Right lobe of liver (tissue), 6 donors: ENCODE results near the gene OR2M3. TPM values are rescaled to one million over a fixed set of nuclear protein-coding genes. Genes with fewer than 3 reads are reported as not detected.

Experiments
- ATAC-seq, 4 donors: fragments of 200-7000 bp; cut with Tn5 transposase; one replicate each; pipeline ENCODE4 v1.9.1; 2020; ENCODE audit warnings: mild to moderate bottlenecking in 4 of 4, moderate library complexity in 4 of 4
- DNase-seq, 3 donors: peaks; one replicate each; pipeline ENCODE4 v3.0.0-alpha.2; 2020
- H3K27ac ChIP-seq, 3 donors: fragments of 200-600 bp; one replicate each; pipeline ENCODE4 v1.8.0; 2022
- H3K27me3 ChIP-seq, 2 donors: fragments of 200-600 bp; one replicate each; pipeline ENCODE4 v1.8.0; 2022
- H3K36me3 ChIP-seq, 4 donors: fragments of 200-600 bp; sonication (generic) in 1 of 4; one replicate each; pipeline versions ENCODE4 v1.5.1 to v1.8.0; 2017 to 2022; ENCODE audit warnings: control low read depth in 1 of 4
- H3K4me1 ChIP-seq, 4 donors: fragments of 200-600 bp; sonication (generic) in 1 of 4; one replicate each; pipeline versions ENCODE4 v1.5.1 to v1.8.0; 2017 to 2022; ENCODE audit warnings: control low read depth in 1 of 4
- H3K4me3 ChIP-seq, 3 donors: fragments of 200-600 bp; one replicate each; pipeline ENCODE4 v1.8.0; 2022
- H3K9me3 ChIP-seq, 4 donors: fragments of 200-600 bp; sonication (generic) in 1 of 4; one replicate each; pipeline versions ENCODE4 v1.5.1 to v1.8.0; 2017 to 2022; ENCODE audit warnings: control low read depth in 1 of 4
- POLR2A ChIP-seq: fragments of 450-650 bp; IDR thresholded peaks from one replicate; pipeline ENCODE4 v1.6.1; 2017; ENCODE audit warnings: antibody characterized with exemption, mild to moderate bottlenecking
- WGBS: methylation state at CpG from one replicate; pipeline ENCODE4 v1.1.6; 2018; ENCODE audit warnings: low coverage, low lambda C conversion rate; ENCODE audit not compliant: insufficient coverage; ENCODE audit errors: missing lambda C conversion rate; 5-methylcytosine and 5-hydroxymethylcytosine counted together
- intact Hi-C, 2 donors: fragments of 100-400 bp; cut with DNase I; formaldehyde crosslinking; loops; one replicate each; pipeline versions ENCODE4 v1.11.2 to v1.14.1; 2022
- long read RNA-seq: library from polyadenylated mRNA; unstranded; transcript quantifications from one replicate; pipeline ENCODE4 v2.0.0, GENCODE V29; 2019
- total RNA-seq, 6 experiments: library from RNA; depleted of rRNA in 2 of 6; stranded (reverse); fragments of >200 nt in 2 of 6; fragmentation: NEBNext Ultra II Directional in 3 of 6; extraction: Animal tissue kit (Norgen Biotek cat#: 25700) in 3 of 6; gene quantifications; one replicate each; pipeline versions ENCODE4 v1.1.0 to v1.2.4, GENCODE V29; 2016 to 2023
- TF ChIP-seq, protein P1 (sequence below), 4 donors: fragments of 200-600 bp in 3 of 4; fragments of 450-650 bp in 1 of 4; IDR thresholded peaks; one replicate each; pipeline versions ENCODE4 v1.5.1 to v1.8.0; 2016 to 2022; ENCODE audit warnings: antibody characterized with exemption in 4 of 4, mild to moderate bottlenecking in 2 of 4
- donor health status: DM: no; HTN: yes; CAD: no.
- donor health status: DM: no; HTN: no; CAD: no.
- donor health status: DM: no; HTN: no; CAD: no.
- donor health status: DM: no; HTN: yes; CAD: no.
- donor health status: DM: no; HTN: yes; CAD: no.

Gene OR2M3, protein sequence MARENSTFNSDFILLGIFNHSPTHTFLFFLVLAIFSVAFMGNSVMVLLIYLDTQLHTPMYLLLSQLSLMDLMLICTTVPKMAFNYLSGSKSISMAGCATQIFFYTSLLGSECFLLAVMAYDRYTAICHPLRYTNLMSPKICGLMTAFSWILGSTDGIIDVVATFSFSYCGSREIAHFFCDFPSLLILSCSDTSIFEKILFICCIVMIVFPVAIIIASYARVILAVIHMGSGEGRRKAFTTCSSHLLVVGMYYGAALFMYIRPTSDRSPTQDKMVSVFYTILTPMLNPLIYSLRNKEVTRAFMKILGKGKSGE
- total RNA-seq, result not detected
- long read RNA-seq, result 0 reads

DNA sequence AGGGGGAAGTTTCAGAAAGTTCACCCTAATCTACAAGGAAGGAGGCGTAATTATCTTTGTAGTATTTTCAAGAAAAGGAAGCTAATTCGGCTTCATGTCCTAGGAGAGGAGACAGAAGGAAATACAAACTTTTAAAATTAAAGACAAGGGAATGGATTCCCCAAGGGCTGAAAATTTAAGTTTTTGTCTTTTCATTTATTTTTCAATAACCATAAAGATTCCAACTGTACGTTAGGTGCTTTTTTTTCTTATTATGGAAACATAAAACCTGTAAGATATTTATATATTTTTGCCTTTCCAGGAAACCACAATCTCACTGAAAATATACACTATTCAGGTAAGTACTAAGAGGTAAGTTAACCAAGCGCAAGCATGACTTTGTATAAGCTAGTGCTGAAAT is at the start of gene OR2M3:
OR2M3 (plus strand) TSS at position 301 of the 400 bp plus-strand sequence. CDS start 5,803 bp downstream, outside the sequence.
- Histone ChIP-seq H3K9me3 (no peaks in the 10 kb centered on the region), H3K4me3 (no peak within 1 kb of the TSS), H3K4me1 (no peaks in the 10 kb centered on the region), H3K36me3 (no peaks in the 10 kb centered on the region), H3K27ac (no peak within 1 kb of the TSS), H3K27me3 (no peaks in the 10 kb centered on the region)
- ATAC-seq (no peak), DNase-seq (no peak)
- intact Hi-C loops, result no loop called here
- no peak for TF ChIP-seq POLR2A
- TF ChIP-seq, protein P1, sequence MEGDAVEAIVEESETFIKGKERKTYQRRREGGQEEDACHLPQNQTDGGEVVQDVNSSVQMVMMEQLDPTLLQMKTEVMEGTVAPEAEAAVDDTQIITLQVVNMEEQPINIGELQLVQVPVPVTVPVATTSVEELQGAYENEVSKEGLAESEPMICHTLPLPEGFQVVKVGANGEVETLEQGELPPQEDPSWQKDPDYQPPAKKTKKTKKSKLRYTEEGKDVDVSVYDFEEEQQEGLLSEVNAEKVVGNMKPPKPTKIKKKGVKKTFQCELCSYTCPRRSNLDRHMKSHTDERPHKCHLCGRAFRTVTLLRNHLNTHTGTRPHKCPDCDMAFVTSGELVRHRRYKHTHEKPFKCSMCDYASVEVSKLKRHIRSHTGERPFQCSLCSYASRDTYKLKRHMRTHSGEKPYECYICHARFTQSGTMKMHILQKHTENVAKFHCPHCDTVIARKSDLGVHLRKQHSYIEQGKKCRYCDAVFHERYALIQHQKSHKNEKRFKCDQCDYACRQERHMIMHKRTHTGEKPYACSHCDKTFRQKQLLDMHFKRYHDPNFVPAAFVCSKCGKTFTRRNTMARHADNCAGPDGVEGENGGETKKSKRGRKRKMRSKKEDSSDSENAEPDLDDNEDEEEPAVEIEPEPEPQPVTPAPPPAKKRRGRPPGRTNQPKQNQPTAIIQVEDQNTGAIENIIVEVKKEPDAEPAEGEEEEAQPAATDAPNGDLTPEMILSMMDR (IDR thresholded peaks at IDR 0.05), result no peak
- 35% methylated on average over 4 of the region's 4 CpGs for WGBS

DNA sequence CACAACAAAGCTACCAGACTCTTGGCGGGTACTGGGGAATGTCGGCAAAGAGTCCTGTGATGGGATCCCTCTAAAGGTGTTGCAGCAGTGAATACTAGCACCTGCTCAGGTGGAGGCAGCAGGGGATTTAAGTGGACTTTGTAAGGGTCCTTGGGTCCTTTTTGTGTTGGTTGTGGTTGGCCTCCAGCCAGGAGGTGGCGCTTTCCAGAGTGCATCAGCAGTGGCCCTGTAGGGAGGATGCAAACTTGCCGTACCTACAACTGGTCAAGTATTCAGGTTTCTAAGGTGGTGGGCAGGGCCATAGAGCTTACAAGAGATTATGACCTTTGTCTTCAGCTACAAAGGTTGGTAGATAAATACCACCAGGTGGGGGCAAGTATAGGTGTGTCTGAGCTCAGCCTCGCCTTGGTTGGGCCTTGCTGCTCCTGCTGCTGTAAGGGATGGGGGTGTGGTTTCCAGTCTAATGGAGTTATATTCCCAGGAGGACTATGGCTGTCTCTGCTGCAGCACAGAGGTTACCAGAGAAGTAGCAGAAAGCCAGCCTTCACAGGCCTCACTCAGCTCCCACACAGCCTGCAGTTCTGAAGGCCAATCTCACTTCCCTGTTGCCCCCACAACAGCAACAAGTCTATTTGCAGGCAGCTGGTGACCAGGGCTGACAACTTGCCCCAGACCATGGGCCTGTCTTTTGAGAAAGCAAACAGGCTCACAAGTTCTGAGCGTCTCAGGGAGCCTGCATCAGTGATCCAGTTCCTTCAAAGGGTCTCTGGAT is 44.8 kb upstream of the OR2M3 start:
- H3K9me3 ChIP-seq, result no peaks in the 10 kb centered on the region
- no peak for DNase-seq
- no peak overlapping the region for H3K4me3 ChIP-seq
- no peaks in the 10 kb centered on the region for H3K27me3 ChIP-seq
- no peak overlapping the region for H3K27ac ChIP-seq
- H3K36me3 ChIP-seq, result no peaks in the 10 kb centered on the region
- WGBS, result 67% methylated on average over 3 of the region's 6 CpGs
- no peaks in the 10 kb centered on the region for H3K4me1 ChIP-seq
- ATAC-seq, result no peak
- TF ChIP-seq, protein P1 (IDR thresholded peaks at IDR 0.05), result no peak
- intact Hi-C loops, result no loop called here

DNA sequence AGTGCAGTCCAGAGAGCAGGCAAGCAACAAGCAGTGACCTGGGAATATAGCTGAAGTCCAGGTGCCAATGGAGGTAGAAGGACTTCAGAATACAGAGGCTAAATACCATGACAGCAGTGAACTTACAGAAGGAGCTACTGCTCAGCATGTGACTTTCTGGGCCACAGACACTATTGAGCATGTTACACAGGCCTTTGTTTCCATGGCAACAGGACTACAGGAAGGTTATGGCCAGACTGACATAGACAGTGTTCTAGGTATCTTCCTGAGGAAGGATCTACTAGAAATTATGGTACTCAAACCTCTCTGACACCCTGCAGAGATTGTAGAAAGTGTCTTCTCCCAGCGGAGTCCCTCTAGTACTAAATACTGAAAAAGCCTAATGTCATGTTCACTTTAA is 41.1 kb upstream of the OR2M3 start:
- H3K27me3 ChIP-seq, result no peaks in the 10 kb centered on the region
- TF ChIP-seq, protein P1 (IDR thresholded peaks at IDR 0.05), result no peak
- TF ChIP-seq POLR2A, result no peak
- no peaks in the 10 kb centered on the region for H3K4me1 ChIP-seq
- 17% methylated on average over 1 of the region's 1 CpG for WGBS
- no peaks in the 10 kb centered on the region for H3K36me3 ChIP-seq
- intact Hi-C loops, result no loop called here
- DNase-seq (no peak), ATAC-seq (no peak)
- no peak overlapping the region for H3K4me3 ChIP-seq
- H3K9me3 ChIP-seq, result no peaks in the 10 kb centered on the region
- H3K27ac ChIP-seq, result no peak overlapping the region

DNA sequence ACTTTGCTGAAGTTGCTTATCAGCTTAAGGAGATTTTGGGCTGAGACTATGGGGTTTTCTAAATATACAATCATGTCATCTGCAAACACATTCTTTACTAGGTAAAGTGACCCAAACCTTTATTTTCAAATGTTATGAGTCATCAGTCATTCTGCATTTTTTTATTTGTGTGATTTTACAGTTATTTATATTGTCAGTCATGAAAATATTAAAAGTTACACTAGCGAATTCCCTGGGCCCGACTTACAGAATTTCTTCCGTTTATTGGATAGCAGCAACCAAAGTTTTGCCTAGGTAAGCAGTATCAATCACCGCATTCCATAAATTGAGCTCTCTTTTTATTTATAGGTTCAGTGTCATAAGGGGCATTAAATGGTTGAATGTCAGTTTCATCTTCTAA is 38.3 kb upstream of the OR2M3 start:
- H3K4me3 ChIP-seq, result no peak overlapping the region
- ATAC-seq (no peak), DNase-seq (no peak)
- H3K4me1 ChIP-seq, result no peaks in the 10 kb centered on the region
- 64% methylated on average over 4 of the region's 4 CpGs for WGBS
- no peak overlapping the region for H3K27ac ChIP-seq
- no peaks in the 10 kb centered on the region for H3K36me3 ChIP-seq
- no peaks in the 10 kb centered on the region for H3K27me3 ChIP-seq
- H3K9me3 ChIP-seq, result no peaks in the 10 kb centered on the region
- TF ChIP-seq POLR2A, result no peak
- TF ChIP-seq, protein P1 (IDR thresholded peaks at IDR 0.05), result no peak
- intact Hi-C loops, result no loop called here
